GM18508 (cell line): ENCODE results near the gene FOXA2.

Experiments
- ATAC-seq: cut with Tn5 transposase; IDR thresholded peaks from one replicate; pipeline ENCODE4 v1.9.1; 2021; ENCODE audit warnings: moderate number of reproducible peaks; ENCODE audit not compliant: insufficient read depth, unreplicated experiment

FOXA2 gene

GRCh38 chr20:22584922-22585785, 782 bp upstream of the FOXA2 start:
- no peak for ATAC-seq

- no peak for ATAC-seq
Observed at GRCh38 chr20:22583773-22584521, 425 bp downstream of the FOXA2 start.

GRCh38 chr20:22582964-22583772, 1.2 kb downstream of the FOXA2 start:
- no peak for ATAC-seq

GRCh38 chr20:22582386-22582963, 1.9 kb downstream of the FOXA2 start:
- ATAC-seq = no peak

GRCh38 chr20:22581437-22582385, 2.7 kb downstream of the FOXA2 start:
- ATAC-seq = no peak

- no peak for ATAC-seq
Observed at GRCh38 chr20:22579711-22580697, 4.4 kb downstream of the FOXA2 start.

- ATAC-seq = no peak
Observed at GRCh38 chr20:22579119-22579427, 5.3 kb downstream of the FOXA2 start.

- ATAC-seq = no peak
Observed at GRCh38 chr20:22578221-22579118, 5.9 kb downstream of the FOXA2 start.

- ATAC-seq = no peak
Observed at GRCh38 chr20:22577515-22578220, 6.7 kb downstream of the FOXA2 start.

GRCh38 chr20:22576733-22577514, 7.4 kb downstream of the FOXA2 start:
- no peak for ATAC-seq

- ATAC-seq = no peak
Observed at GRCh38 chr20:22576273-22576672, 8.1 kb downstream of the FOXA2 start.

- no peak for ATAC-seq
Observed at GRCh38 chr20:22575737-22576136, 8.6 kb downstream of the FOXA2 start.

GRCh38 chr20:22575087-22575721, 9.2 kb downstream of the FOXA2 start:
- no peak for ATAC-seq

GRCh38 chr20:22574545-22575086, 9.8 kb downstream of the FOXA2 start:
- no peak for ATAC-seq

GRCh38 chr20:22572491-22572890, 11.9 kb downstream of the FOXA2 start:
- ATAC-seq = no peak
